NCI-H1048 (cell line): Measurements from ENCODE around the gene SLC2A8.

Source experiments
- DNase-seq: peaks from one replicate; lab custom pipeline; 2025; lab: John Stamatoyannopoulos, UW

The SLC2A8 gene, protein sequence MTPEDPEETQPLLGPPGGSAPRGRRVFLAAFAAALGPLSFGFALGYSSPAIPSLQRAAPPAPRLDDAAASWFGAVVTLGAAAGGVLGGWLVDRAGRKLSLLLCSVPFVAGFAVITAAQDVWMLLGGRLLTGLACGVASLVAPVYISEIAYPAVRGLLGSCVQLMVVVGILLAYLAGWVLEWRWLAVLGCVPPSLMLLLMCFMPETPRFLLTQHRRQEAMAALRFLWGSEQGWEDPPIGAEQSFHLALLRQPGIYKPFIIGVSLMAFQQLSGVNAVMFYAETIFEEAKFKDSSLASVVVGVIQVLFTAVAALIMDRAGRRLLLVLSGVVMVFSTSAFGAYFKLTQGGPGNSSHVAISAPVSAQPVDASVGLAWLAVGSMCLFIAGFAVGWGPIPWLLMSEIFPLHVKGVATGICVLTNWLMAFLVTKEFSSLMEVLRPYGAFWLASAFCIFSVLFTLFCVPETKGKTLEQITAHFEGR

DNA sequence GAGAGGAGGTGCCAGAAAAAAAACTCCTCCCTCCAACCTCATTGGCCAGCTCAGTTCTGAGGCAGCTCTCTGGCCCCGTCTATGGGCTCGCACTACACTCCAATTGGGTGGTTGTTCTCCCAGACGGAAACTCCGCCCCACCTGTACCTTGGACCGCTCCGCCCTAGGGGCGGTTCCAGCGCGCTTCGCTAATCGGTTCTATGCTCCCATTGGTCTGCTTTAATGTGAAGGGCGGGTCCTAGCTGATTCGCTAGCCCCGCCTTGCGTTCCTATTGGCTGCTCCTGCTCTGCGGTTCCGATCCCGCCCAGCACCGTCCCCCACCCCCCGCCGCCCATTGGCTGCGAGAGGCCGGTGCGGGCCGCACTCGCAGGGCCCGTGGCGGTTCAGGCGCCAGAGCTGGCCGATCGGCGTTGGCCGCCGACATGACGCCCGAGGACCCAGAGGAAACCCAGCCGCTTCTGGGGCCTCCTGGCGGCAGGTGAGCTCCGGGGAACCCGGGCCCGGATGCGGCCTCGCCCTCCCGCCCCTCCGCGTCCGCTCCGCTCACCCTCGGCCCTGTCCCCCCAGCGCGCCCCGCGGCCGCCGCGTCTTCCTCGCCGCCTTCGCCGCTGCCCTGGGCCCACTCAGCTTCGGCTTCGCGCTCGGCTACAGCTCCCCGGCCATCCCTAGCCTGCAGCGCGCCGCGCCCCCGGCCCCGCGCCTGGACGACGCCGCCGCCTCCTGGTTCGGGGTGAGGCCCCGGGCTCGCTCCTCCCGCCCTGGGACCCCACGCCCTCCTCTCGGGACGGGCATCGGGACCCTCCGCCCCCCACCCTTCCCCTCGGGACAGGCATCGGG is at the start of gene SLC2A8:
SLC2A8 (plus strand) TSS at position 362 of the 838 bp plus-strand sequence; CDS start at position 424, 62 bp downstream.
- peak; percentile 99 for DNase-seq

DNA sequence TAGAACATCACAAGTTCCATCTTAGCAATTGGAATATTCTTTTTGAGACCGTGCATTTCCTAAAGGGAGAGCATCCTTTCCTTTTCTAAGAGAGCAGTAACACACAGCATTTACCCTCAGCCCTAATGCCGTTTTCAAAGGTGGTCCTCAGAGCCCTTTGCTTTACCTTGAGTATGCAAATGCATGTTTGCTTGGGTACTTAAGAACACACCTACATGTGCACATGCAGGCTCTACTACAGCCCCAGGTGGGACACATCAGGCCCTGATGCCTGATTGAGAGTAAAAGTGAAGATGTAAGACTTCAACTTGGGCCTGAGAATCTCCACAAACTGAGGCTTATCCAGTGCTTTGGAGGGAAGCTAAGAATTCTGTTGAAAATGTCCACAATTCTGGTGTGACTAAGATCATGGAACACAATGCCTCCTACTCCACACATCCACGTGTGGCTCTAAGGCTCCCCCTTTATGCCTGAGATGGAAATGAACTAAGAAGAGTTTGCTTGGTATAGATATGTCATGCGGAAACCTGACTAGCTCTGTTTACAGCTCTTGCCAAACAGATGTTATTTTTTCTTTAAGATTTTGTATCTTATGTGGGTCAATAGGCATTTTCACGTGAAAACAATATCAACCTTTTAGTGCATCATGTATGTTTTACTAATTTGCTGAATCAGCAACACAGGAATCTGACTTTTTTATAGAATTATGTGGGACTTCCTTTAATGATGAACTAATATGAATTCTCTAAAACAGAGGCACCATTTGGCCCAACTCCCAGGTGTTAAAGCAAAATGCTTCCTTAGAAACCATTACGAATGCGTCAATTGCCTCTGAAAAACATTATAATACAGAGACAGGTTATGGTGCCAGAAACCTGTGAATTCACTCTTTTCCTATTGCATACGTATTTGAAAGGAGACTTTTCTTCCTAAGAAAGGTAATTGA is 48.9 kb upstream of the SLC2A8 start:
- DNase-seq: no peak

DNA sequence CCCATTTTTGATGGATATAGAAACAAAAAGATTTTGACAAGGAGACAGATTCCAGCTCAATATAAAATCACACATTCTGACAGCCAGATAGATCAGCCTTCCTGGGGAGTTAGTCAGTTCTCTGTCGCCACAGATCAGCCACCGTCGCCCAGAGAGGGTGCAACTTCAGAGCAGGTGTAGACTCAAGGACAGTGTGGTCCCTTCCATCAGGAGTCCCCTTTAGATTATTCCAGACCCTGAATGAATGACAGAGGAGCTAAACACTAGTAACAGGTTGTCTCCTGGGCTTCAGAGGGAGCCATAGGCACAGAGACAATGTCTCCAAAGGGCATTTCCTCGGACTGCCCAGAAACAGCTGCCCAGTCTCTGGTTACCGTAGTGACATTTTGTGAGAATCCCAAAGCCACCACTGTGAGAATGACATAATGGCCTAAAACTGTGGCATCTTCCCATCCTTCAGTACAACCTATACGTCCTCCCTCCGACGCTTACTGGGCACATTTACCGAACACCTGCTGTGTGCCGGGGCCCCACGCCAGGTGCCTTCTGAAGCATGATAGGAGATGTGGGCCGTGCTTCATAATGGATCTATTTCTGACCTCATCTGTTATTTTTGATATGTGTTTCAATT is 47.4 kb upstream of the SLC2A8 start:
- no peak for DNase-seq

DNA sequence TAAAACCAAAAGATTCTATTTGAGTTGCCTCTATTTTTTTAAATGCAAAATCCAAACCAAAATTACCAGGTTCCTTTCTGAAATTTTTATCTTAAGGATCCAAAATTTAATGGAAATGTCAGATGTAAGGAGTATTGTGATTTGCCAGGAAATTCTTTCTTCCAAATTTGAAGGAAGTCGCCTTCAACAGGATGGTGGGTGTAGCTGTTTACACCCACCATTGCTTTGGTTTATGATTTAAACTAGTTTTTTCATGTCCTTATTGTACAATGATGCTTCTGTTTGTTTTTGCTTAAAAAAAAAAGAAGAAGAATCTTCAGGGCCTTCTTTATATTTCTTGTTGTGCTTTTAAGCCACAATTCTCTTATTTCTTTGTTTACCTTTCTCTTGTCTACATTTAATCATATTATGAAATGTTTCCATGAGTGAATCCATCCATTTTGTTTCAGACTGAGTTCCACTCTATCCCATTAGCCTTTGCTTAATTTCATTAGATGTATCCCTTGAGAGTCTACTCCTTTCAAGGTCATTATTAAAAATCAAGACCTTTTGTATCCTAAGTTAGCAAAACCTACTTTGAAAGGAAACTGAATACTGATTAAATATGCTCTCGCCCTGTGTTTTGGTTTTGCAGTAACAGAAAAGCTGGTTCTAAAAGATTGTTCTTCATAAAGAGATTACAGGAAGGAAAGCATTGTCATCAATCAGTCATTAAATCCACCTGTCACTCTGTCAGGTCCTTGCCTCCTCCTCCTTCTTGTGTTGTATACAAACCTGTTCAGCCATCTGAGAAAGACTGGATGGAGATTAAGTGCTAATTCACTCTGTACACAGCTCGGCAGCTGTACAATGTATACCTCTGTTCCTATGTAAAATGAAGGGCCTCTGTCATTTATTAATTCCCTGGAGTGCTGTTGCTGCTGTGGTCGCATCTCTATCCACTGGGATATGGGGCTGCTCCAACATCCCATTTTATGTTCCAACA is 45.5 kb upstream of the SLC2A8 start:
- no peak for DNase-seq

DNA sequence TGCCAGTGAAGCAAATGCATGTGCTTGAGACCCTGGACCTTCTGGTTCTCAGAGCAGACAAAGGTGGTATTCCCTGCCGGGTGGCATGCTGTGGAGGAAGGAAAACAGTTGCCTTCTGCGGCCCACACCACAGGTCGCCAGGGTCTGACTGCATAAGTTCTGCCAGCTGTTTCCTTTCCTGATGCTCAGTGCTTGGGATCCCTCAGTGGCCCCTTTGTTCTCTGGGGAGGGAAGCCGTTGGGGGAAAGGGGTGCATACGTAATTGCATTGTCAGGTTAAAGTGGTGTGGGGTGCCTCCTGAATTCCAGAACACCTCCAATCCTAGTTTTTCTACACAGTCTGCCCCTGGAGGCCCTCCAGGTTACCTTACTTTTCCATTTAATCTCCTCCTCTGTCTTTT is 43.1 kb upstream of the SLC2A8 start:
- DNase-seq: no peak

DNA sequence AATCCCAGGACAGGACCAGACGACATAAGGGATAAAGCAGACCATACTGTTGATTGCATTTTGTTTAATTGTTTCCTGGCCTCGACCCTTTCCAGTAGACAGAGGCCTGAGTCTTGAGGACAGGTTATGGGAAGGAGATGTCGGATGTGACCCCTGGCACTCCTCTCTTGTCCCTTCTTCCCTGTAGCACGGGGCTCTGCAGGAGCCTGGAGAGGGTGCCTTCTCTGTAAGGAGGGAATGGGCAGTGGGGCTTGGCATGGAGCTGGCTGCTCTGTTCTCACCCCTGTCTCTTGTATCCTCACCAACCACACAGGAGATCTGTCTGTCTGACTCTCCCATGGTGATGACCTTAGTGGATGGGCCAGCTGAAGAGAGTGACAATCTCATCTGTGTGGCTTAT is 40.1 kb upstream of the SLC2A8 start:
- no peak for DNase-seq

DNA sequence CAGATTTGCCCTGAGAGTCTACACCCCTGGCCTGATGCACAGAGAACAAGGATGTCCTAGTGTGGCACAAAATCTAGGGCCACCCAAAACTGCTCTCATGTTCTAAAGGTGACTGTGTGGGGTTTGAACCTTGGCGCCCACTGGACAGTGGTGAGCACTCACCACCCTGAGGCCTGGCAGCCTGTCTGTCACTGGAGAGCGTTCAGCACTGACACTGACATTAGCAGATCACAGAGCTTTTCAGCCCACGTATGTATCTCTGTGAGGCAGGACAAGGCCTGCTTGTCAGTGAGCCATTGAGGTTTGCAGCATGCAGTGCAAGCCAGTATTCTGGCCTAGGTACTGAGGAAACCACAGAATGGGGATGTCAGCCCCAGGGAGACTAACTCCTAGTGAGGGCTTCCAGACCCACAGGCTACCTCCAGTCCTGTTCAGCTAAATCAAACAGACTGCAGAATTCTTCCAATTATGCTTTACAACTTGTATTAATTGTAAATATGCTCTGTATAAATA is 38.9 kb upstream of the SLC2A8 start:
- no peak for DNase-seq

DNA sequence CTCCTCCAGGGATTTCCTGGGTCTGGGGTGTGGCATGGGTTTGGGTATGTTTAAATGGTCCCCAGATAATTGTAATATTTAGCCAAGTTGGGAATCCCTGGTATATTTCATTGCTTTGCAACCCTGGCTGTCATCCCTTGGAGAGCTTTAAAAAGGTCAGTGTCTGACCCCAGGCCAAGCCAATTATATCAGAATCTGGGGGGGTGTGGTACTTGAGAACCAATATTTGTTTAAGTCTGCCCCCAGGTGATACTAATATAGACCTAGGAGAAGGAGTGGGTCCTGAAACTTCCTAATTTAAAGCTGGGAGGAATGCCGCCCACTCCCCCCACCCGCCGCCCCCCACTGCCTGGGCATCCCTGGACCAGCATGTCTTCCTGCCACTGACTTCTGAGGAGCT is 38.2 kb upstream of the SLC2A8 start:
- DNase-seq: no peak

DNA sequence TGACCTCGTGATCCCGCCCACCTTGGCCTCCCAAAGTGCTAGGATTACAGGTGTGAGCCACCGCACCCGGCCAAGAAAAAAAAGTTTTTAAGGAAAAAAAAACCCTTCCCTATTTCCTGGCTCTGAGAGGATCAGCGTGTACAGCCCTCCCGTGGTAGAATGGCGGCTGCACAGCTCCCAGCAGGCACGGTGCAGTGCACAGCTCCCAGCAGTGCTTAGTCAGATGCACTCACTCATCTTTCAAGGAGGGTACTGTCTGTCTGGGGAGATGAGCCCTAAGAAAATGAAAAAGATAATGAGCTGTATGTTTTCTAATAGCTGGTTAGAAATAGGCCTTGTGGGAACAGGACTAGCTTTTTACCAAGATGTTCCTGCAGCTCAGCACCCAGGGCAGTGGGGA is 36.7 kb upstream of the SLC2A8 start:
- DNase-seq: no peak

DNA sequence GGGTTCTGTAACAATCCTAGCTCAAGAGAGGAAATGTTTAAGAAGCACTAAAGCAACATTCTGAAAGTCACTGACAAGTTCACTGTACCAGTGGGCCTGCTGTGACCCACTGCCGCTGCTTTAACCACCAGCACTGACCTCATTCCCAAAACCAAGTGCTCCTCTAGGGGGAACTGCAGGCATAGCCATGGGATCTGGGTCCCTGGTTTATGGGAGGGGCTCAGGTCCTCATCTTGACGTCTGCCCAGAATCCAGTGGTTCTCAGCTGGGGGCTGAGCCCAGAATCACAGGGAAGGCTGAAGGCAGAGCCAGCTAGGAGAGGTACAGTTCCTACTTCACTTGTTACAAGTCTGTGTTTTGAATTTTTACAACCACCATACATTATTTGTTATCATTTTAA is 36.1 kb upstream of the SLC2A8 start:
- no peak for DNase-seq

DNA sequence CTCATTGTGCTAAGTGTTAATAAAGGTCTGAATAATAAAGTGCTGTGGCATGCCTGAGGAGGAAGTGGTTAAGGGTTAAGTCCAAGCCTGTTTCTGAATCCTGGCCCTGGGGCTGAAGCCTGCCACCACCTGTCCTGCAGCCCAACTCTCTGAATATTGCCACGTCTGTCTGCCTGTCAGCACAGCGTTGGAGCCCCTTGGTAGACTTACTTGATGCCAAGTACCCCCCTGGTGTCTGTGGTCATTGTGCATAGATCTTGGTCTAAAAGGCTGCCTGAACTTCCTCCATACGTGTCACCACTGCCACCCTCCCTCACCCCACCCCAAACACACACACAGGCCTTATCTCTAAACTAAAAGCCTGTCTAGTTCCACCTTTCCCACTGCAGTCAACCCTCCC is 35.4 kb upstream of the SLC2A8 start:
- no peak for DNase-seq

DNA sequence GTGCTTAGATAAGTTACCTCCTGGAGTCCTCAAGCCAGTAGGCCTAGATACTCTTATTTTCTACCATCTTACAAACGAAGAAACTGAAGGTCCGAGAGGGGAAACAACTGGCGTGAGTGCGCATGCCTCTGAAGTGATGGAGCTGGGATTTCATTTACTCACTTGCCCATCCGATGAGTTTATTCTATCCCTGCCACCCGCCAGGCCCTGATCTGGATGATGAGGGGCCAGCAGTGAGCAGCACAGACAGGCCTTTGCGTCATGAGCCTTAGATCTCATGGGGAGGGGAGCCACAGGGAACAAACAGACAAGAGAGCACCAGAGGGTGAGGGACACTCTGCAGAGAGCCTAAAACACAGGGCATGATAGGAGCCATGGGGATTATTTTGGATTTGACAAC is 34.1 kb upstream of the SLC2A8 start:
- no peak for DNase-seq

DNA sequence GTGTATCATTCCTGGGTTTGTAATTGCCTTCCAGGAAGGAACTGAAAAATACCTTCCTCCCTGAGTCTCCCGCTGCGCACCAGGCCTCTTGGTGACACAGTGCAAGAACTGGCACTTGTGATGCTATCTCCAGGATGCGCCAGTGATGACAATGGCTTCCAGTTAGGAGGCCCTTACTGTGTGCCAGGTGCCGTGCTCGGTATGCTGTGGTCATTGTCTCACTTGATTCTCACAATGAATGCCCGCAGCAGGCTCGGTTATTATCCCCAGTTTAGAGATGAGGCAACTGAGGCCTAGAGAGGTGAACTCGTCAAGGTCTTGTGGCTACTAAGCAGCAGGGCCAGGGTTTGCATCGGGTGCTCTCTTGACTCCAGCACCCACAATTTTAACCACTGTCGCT is 31.5 kb upstream of the SLC2A8 start:
- DNase-seq: no peak

DNA sequence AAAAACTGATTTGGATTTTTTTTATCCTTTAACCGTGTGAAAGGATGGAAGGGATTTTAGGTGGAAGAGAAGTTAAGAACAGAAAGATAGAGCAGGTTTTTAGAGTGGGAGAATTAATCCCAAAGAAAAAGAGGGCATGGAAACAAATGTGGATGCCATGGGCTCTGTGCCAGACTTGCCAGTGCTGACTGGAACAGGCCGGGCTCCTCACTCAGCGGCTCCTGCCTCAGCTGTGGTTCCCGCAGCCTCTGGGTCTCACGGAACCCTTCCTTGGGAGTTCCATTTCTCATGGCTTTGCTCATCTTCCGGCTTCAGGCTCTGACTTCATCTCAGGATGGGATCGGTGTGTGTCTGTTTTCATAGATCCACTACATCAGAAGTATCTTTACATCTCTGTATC is 30.4 kb upstream of the SLC2A8 start:
- DNase-seq: no peak

DNA sequence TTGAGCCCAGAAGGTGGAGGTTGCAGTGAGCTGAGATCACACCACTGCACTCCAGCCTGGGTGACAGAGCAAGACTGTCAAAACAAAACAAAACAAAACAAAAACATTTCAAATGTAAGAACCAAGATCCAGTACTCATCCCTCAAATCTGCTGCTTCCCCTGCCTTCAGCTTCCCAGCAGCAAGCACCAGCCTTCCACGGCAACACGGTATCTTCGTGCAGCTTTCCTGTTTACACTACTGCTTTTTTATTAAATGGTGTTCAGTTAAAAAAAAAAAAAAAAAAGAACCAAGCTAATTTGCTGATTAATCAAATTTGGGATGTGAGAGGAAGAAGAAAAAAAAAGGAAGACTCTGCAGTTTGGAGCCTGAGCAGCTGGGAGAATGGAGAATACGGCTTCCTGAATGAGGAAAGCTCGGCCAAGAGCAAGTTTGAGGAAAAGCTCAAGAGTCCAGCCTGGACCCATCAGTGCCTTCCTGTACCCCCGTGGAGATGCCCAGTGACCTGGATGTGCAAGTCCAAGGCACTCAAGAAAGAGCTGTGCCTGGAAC is 28.0 kb upstream of the SLC2A8 start:
- no peak for DNase-seq

DNA sequence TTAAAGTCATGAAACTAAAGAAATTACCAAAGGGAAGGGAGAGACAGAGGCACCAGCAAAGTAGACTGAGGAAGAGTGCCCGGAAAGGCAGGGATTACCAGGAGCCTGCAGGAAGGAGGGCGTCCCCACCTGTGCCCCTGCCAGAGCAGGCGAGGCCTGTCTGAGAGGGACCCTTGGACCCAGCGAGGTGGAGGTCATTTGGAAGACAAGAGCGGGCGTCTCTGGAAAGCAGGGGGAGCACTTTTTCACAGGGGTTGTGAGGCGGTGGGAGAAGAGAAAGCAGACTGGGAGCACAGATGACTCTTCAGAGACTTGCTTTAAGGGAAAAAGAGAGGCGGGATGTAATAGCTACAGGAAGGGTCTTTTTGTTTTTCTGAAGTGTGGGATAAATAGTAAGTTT is 27.5 kb upstream of the SLC2A8 start:
- no peak for DNase-seq

DNA sequence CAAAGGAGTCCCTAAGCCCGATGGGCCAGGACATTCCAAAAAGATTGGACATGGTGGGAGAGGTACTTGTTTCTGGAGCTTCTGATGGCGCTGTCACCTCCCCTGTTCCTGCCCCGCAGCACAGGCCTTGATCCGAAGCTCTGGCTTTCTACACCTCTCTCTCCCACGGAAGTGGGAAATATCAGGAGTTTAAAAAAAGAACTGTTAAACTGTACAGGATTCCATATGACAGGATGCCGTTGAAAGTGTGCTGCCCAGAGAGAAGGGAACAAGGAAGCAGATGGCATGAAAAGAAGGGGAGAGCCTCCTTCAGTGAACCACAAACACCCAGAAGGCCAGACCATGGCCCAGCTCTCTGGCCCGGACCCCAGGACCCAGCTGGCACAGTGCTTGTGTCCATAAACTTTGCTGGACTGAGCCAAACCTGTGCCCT is 26.8 kb upstream of the SLC2A8 start:
- no peak for DNase-seq

DNA sequence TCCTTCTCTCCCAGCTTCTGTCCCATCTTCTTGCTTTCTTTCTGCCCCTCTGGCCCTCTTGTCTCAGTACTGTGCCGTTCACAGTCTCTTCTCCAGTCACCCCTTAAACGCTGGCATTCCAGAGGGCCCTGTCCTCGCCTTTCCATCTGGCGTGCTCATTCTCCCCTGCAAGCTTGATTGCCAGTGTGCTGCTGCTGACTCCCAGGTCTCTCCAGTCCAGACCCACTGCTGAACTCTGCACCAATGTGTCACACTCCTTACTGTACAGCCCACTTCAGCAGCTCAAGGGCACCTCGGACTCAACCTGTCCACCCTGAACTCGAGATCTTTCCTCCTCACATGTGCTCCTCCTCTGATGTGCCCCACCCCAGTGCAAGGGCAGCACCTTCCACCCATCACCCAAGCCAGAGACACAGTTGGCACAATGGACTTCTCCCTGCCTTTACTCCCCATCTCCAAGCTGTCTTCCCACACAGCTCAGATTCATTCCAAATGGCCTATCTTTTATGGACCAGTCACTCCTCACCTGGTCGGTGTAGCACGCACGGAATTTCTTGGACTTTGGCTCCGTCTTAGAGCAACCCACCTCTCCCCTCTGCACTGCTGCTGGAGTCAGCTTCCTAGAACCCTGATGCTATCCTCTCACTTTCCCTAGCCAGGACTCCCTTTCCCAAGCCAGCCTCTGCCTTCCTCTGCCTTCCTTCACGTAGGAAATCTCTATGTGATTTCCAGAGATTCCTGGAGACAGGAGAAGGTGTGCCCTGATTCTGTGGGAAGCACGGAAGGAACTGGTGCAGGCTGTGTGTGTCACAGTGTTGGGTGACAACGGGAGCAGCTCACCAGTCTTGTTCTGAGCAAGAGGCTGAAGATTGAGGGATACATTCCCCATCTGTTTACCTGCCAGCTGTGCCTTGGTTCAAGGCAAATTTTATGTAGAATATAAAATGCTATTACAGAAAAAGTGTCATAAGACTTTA is 26.0 kb upstream of the SLC2A8 start:
- no peak for DNase-seq

DNA sequence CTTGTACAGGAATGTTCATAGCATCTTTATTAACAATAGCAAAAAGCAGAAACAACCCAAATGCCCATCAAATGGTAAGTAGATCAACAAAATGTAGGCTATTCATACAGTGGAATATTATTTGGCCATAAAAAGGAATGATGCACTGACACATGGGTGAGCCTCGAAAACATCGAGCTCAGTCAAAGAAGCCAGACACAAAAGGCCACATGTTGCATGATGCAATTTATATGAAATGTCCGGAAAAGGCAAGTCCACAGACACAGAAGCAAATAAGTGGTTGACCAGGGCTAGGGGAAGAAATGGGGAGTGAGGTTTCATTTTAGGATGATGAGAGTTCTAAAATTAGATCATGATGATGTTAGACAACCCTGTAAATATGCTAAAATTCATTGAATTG is 16.5 kb upstream of the SLC2A8 start:
- DNase-seq: no peak
